IMR-90 (cell line): ENCODE measurements around the gene PLCH2. TPM values are rescaled to one million over a fixed set of nuclear protein-coding genes. Genes with fewer than 3 reads are reported as not detected.

Experiments used
- ATAC-seq: fragments of 200-7000 bp; cut with Tn5 transposase; 2 replicates; pipeline ENCODE4 v1.9.1; 2020; ENCODE audit warnings: low read depth, mild to moderate bottlenecking, moderate library complexity
- BruUV-seq: library from RNA; stranded (reverse); fragments of 400-500 nt; replicated peaks from 2 replicates; lab custom pipeline; 2021; lab: Mats Ljungman, UMichigan
- CTCF ChIA-PET: fragments of 300-600 bp; formaldehyde crosslinking; extraction: SDS; loops from one replicate; lab custom pipeline; 2021; ENCODE audit warnings: antibody characterized with exemption; lab: Yijun Ruan, JAX
- POLR2A ChIA-PET: fragments of 300-600 bp; sonication (Branson Sonifier 250); formaldehyde crosslinking; loops from one replicate; lab custom pipeline; 2022; ENCODE audit warnings: antibody characterized with exemption; ENCODE audit not compliant: unreplicated experiment; lab: Charles Lee
- DNase-seq: peaks from one replicate; pipeline ENCODE4 v3.0.0; 2013
- H2AFZ ChIP-seq: replicated peaks from 2 replicates; pipeline ENCODE3; 2013; ENCODE audit warnings: low read length, mild to moderate bottlenecking; ENCODE audit not compliant: poor library complexity
- H2AK5ac ChIP-seq: 2 replicates; pipeline ENCODE4 v1.6.1; 2013; ENCODE audit warnings: low read depth, low read length, inconsistent platforms
- H2AK9ac ChIP-seq: replicated peaks from 2 replicates; pipeline ENCODE3; 2013; ENCODE audit warnings: mild to moderate bottlenecking, low read depth, low read length, moderate library complexity; ENCODE audit not compliant: poor library complexity
- H2BK120ac ChIP-seq: 2 replicates; pipeline ENCODE4 v1.6.1; 2013; ENCODE audit warnings: low read depth, low read length, inconsistent platforms
- H2BK15ac ChIP-seq: 3 replicates; pipeline ENCODE4 v1.6.1; 2013; ENCODE audit warnings: low read depth, low read length, inconsistent platforms
- H2BK20ac ChIP-seq: 2 replicates; pipeline ENCODE4 v1.6.1; 2013; ENCODE audit warnings: low read depth, mild to moderate bottlenecking, inconsistent platforms, low read length, moderate library complexity
- H2BK5ac ChIP-seq: 2 replicates; pipeline ENCODE4 v1.6.1; 2013; ENCODE audit warnings: mild to moderate bottlenecking, low read depth, low read length, inconsistent platforms; ENCODE audit not compliant: poor library complexity, severe bottlenecking
- H3K14ac ChIP-seq: replicated peaks from 2 replicates; pipeline ENCODE4 v1.6.1; 2013; ENCODE audit warnings: low read depth, low read length, inconsistent platforms
- H3K18ac ChIP-seq: 2 replicates; pipeline ENCODE4 v1.6.1; 2013; ENCODE audit warnings: low read depth, low read length, control low read depth
- H3K23ac ChIP-seq: 2 replicates; pipeline ENCODE4 v1.6.1; 2013; ENCODE audit warnings: low read depth, low read length, inconsistent platforms
- H3K27ac ChIP-seq: 2 replicates; pipeline ENCODE4 v1.5.1; 2013; ENCODE audit warnings: mild to moderate bottlenecking, control low read depth, low read length; ENCODE audit not compliant: insufficient read depth
- H3K27me3 ChIP-seq: 2 replicates; pipeline ENCODE4 v1.6.1; 2013; ENCODE audit warnings: low read length; ENCODE audit not compliant: control insufficient read depth, insufficient read depth
- H3K36me3 ChIP-seq: 2 replicates; pipeline ENCODE4 v1.6.1; 2013; ENCODE audit warnings: low read length, mixed read lengths; ENCODE audit not compliant: control insufficient read depth, insufficient read depth
- H3K4ac ChIP-seq: 2 replicates; pipeline ENCODE4 v1.6.1; 2013; ENCODE audit warnings: low read depth, low read length, inconsistent platforms
- H3K4me1 ChIP-seq: 2 replicates; pipeline ENCODE4 v1.6.1; 2013; ENCODE audit warnings: low read length, mixed read lengths; ENCODE audit not compliant: control insufficient read depth, insufficient read depth
- H3K4me2 ChIP-seq: 2 replicates; pipeline ENCODE4 v1.6.1; 2013; ENCODE audit warnings: low read depth, mild to moderate bottlenecking, control low read depth, low read length, moderate library complexity
- H3K4me3 ChIP-seq: 2 replicates; pipeline ENCODE4 v1.5.1; 2013; ENCODE audit warnings: low read depth, mild to moderate bottlenecking, control low read depth, low read length, moderate library complexity; ENCODE audit not compliant: insufficient read depth
- H3K56ac ChIP-seq: 2 replicates; pipeline ENCODE4 v1.6.1; 2013; ENCODE audit warnings: low read length, inconsistent platforms; ENCODE audit not compliant: insufficient read depth; ENCODE audit errors: extremely low read depth
- H3K79me1 ChIP-seq, 2 experiments: 2 replicates each; pipeline ENCODE4 v1.6.1; 2013; ENCODE audit warnings: low read length in 2 of 2, inconsistent platforms in 1 of 2, low read depth in 1 of 2
- H3K9ac ChIP-seq: 2 replicates; pipeline ENCODE4 v1.6.1; 2013; ENCODE audit warnings: low read depth, low read length, control low read depth
- H3K9me1 ChIP-seq: 2 replicates; pipeline ENCODE4 v1.6.1; 2013; ENCODE audit warnings: low read length, inconsistent platforms; ENCODE audit not compliant: insufficient read depth
- H3K9me3 ChIP-seq: 2 replicates; pipeline ENCODE4 v1.6.1; 2013; ENCODE audit warnings: low read length; ENCODE audit not compliant: control insufficient read depth, insufficient read depth
- H4K20me1 ChIP-seq: 2 replicates; pipeline ENCODE4 v1.6.1; 2013; ENCODE audit warnings: low read length, inconsistent platforms; ENCODE audit not compliant: insufficient read depth
- H4K5ac ChIP-seq: 2 replicates; pipeline ENCODE4 v1.6.1; 2013; ENCODE audit warnings: mild to moderate bottlenecking, low read depth, low read length, control low read depth
- H4K8ac ChIP-seq, 2 experiments: 2 replicates each; pipeline ENCODE4 v1.6.1; 2013; ENCODE audit warnings: low read depth in 2 of 2, low read length in 2 of 2, control low read depth in 1 of 2, inconsistent platforms in 1 of 2
- H4K91ac ChIP-seq: 2 replicates; pipeline ENCODE4 v1.6.1; 2013; ENCODE audit warnings: low read depth, low read length, inconsistent platforms; ENCODE audit not compliant: insufficient read depth
- BHLHE40 ChIP-seq: fragments of 150-350 bp; IDR thresholded peaks from 2 replicates; pipeline ENCODE4 v1.6.1; 2016; ENCODE audit warnings: mild to moderate bottlenecking, low read depth, low read length
- CHD1 ChIP-seq: IDR thresholded peaks from 2 replicates; pipeline ENCODE4 v1.6.1; 2012; ENCODE audit warnings: low read depth, low read length, improper control_type of control experiment
- MAFK ChIP-seq: IDR thresholded peaks from 2 replicates; pipeline ENCODE4 v1.6.1; 2012; ENCODE audit warnings: low read depth, low read length, improper control_type of control experiment
- MAZ ChIP-seq: IDR thresholded peaks from 2 replicates; pipeline ENCODE4 v1.6.1; 2012; ENCODE audit warnings: low read depth, mild to moderate bottlenecking, low read length, improper control_type of control experiment, moderate library complexity, borderline replicate concordance
- NFE2L2 ChIP-seq: fragments of 150-350 bp; IDR thresholded peaks from 2 replicates; pipeline ENCODE4 v1.6.1; 2016; ENCODE audit warnings: low read depth, mild to moderate bottlenecking, low read length
- RCOR1 ChIP-seq: IDR thresholded peaks from 2 replicates; pipeline ENCODE4 v1.6.1; 2012; ENCODE audit warnings: mild to moderate bottlenecking, low read length, improper control_type of control experiment; ENCODE audit not compliant: insufficient replicate concordance
- RFX5 ChIP-seq: IDR thresholded peaks from 2 replicates; pipeline ENCODE4 v1.8.0; 2012; ENCODE audit warnings: low read depth, mild to moderate bottlenecking, low read length, moderate library complexity
- WGBS, 2 experiments: methylation state at CpG; one replicate each; pipeline versions ENCODE4 v1.1.5 to v1.1.7; 2013; ENCODE audit warnings: missing lambda C conversion rate in 2 of 2; ENCODE audit not compliant: insufficient read length in 1 of 2; ENCODE audit errors: extremely low coverage in 2 of 2; 5-methylcytosine and 5-hydroxymethylcytosine counted together
- dilution Hi-C: fragments of 300-500 bp; cut with HindIII; formaldehyde crosslinking; loops from one replicate; pipeline ENCODE4 v1.14.3; 2018; ENCODE audit warnings: low sequenced_read_pairs; ENCODE audit not compliant: unreplicated experiment
- in situ Hi-C: fragments of 300-500 bp; cut with MboI; formaldehyde crosslinking; loops from 3 replicates; pipeline ENCODE4 v1.14.3; 2019; ENCODE audit warnings: low sequenced_read_pairs, inconsistent platforms, mixed read lengths
- intact Hi-C: fragments of 100-400 bp; cut with micrococcal nuclease; formaldehyde crosslinking; loops from 2 replicates; pipeline ENCODE4 v1.10.0; 2022
- polyA plus RNA-seq, 3 experiments: library from polyadenylated mRNA; depleted of rRNA; stranded (reverse); fragments of >200 nt; gene quantifications; 2 replicates each; pipeline ENCODE4 v1.2.3, GENCODE V29; 2012; ENCODE audit warnings: low replicate concordance in 1 of 3
- total RNA-seq: library from RNA; depleted of rRNA; stranded (reverse); fragments of >200 nt; gene quantifications from 2 replicates; pipeline ENCODE4 v1.2.3, GENCODE V29; 2012
- TF ChIP-seq, protein P1 (sequence below): conservative IDR thresholded peaks from 2 replicates; pipeline ENCODE4 v1.5.1; 2012; ENCODE audit warnings: mild to moderate bottlenecking, low read depth, low read length, improper control_type of control experiment
- TF ChIP-seq, protein P2 (sequence below): fragments of 150-350 bp; IDR thresholded peaks from 2 replicates; pipeline ENCODE4 v1.6.1; 2017; ENCODE audit warnings: mild to moderate bottlenecking, antibody characterized with exemption, low read length, low read depth

The PLCH2 gene
- total and polyA plus RNA-seq, 2 of the 4 experiments (the other 2 are of a cell fraction), result 0.18 to 1.9 TPM

DNA sequence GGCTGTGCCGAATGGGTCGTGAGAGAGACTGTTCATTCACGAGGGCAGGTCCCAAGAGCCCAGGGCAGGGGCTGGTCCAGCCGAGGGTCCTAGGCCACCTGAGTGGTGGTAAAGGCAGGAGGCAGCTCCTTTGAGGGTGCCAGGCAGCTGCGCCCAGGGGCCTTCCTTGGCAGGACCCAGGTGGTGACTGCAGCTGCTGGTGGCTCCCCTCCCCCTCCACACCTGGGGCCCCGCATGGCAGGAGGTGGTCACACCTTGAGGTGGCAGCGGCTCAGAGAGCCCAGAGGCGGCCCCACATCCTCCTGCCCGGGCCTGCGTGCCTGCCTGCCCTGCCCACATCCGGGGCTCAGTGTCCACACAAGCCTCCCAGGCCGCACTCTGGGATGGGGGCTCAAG lies 9.8 kb upstream of the PLCH2 start (continued):
- TF ChIP-seq, protein P1, sequence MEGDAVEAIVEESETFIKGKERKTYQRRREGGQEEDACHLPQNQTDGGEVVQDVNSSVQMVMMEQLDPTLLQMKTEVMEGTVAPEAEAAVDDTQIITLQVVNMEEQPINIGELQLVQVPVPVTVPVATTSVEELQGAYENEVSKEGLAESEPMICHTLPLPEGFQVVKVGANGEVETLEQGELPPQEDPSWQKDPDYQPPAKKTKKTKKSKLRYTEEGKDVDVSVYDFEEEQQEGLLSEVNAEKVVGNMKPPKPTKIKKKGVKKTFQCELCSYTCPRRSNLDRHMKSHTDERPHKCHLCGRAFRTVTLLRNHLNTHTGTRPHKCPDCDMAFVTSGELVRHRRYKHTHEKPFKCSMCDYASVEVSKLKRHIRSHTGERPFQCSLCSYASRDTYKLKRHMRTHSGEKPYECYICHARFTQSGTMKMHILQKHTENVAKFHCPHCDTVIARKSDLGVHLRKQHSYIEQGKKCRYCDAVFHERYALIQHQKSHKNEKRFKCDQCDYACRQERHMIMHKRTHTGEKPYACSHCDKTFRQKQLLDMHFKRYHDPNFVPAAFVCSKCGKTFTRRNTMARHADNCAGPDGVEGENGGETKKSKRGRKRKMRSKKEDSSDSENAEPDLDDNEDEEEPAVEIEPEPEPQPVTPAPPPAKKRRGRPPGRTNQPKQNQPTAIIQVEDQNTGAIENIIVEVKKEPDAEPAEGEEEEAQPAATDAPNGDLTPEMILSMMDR, result no peak
- TF ChIP-seq CHD1 (no peak), RCOR1 (no peak), BHLHE40 (no peak)

DNA sequence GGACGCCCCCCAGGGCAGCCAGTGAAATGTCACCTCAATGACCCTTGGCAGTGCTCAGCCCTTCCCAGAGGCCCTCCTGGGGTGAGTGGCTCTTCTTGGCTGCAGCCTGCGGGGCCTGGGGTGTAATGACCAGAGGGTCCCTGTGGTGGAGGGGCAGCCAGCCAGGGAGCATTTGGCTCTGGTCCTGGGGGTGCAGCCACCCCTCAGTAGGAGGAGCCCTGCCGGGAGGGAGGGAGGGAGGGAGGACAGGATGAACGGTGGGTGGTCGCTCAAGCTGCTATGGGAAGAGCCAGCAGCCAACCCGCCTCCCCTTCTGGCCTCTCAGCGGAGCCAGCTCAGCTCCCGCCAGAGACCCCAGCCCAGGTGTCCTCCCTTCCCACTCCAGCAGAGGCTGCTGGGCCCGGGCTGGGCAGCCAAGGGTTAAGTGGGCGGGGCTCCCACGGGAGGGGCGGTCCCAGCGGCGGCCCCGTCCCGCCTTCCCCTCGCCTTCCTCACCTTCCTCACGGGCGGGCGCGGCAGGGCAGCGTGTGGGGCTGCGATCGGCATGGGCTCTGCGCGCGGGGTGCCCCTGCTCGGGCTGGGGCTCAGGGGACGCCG lies 9.0 kb upstream of the PLCH2 start:
- Histone ChIP-seq H3K9me1 (no peaks in the 10 kb centered on the region), H3K9me3 (no peaks in the 10 kb centered on the region), H3K14ac (no peak overlapping the region), H4K8ac (no peak overlapping the region), H3K36me3 (no peaks in the 10 kb centered on the region), H2BK20ac (no peak overlapping the region), H4K5ac (no peak overlapping the region), H3K4me1 (no peaks in the 10 kb centered on the region), H3K79me1 (no peaks in the 10 kb centered on the region), H2BK15ac (no peak overlapping the region), H2AFZ (no peak overlapping the region), H3K23ac (no peak overlapping the region), H3K27ac (no peak overlapping the region), H3K4ac (no peak overlapping the region), H3K4me3 (no peak overlapping the region), H3K9ac (no peak overlapping the region), H4K91ac (no peak overlapping the region), H3K4me2 (no peak overlapping the region), H2BK5ac (no peak overlapping the region), H3K18ac (no peak overlapping the region), H2AK9ac (no peak overlapping the region), H3K56ac (no peak overlapping the region), H2AK5ac (no peak overlapping the region), H4K20me1 (no peaks in the 10 kb centered on the region), H3K27me3 (peaks cover 56% of the 10 kb centered on the region), H2BK120ac (no peak overlapping the region)
- intact Hi-C loops (no loop called here), in situ Hi-C loops (no loop called here), dilution Hi-C loops (no loop called here)
- DNase-seq (no peak), ATAC-seq (peak; percentile 25; the same call in 1 of the 2 replicates)
- BruUV-seq, result no TSS peak
- ChIA-PET CTCF (no interaction called here), POLR2A (no interaction called here)
- TF ChIP-seq RFX5 (no peak), MAFK (no peak), NFE2L2 (no peak), CHD1 (no peak), MAZ (no peak)
- TF ChIP-seq, protein P2, sequence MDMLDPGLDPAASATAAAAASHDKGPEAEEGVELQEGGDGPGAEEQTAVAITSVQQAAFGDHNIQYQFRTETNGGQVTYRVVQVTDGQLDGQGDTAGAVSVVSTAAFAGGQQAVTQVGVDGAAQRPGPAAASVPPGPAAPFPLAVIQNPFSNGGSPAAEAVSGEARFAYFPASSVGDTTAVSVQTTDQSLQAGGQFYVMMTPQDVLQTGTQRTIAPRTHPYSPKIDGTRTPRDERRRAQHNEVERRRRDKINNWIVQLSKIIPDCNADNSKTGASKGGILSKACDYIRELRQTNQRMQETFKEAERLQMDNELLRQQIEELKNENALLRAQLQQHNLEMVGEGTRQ, result no peak
- 0% methylated on average over 3 of the region's 30 CpGs; no CpG with 5 or more reads in 1 of the 2 experiments for WGBS, 2 experiments
